Measurements from ENCODE around the gene HSD3B7.

GRCh38 chr16:30992276-30992780, 7.3 kb downstream of the HSD3B7 start:
- TF ChIP-seq CTCF (IDR thresholded peaks at IDR 0.05) (no peak), POLR2A (IDR thresholded peaks at IDR 0.05) (no peak)
